GM21528 (cell line): ENCODE measurements around the gene LRRC26.

Experiments used
- ATAC-seq: cut with Tn5 transposase; IDR thresholded peaks from one replicate; pipeline ENCODE4 v1.9.1; 2021; ENCODE audit warnings: mild to moderate bottlenecking, moderate library complexity; ENCODE audit not compliant: unreplicated experiment, low FRiP score

Gene LRRC26

DNA sequence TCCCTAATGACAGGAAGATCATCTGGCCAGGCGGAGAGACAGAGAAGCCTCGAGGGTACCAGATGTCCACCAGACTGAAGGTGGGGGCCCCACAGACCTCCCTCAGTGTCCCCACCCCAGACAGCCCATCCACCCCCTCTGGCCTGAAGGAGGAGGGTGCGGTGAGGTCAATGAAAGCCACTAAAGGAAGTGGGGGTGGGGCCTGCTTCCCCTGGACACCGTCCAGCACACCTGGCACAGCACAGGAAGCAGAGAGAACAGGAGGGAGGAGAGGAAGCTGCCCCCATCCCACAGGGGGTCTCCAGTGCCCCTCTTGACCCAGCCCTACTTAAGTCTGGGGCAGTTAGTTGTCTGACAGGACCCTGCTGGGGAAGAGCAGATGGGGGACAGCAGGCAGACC is 11.2 kb downstream of the LRRC26 start:
- ATAC-seq: no peak

DNA sequence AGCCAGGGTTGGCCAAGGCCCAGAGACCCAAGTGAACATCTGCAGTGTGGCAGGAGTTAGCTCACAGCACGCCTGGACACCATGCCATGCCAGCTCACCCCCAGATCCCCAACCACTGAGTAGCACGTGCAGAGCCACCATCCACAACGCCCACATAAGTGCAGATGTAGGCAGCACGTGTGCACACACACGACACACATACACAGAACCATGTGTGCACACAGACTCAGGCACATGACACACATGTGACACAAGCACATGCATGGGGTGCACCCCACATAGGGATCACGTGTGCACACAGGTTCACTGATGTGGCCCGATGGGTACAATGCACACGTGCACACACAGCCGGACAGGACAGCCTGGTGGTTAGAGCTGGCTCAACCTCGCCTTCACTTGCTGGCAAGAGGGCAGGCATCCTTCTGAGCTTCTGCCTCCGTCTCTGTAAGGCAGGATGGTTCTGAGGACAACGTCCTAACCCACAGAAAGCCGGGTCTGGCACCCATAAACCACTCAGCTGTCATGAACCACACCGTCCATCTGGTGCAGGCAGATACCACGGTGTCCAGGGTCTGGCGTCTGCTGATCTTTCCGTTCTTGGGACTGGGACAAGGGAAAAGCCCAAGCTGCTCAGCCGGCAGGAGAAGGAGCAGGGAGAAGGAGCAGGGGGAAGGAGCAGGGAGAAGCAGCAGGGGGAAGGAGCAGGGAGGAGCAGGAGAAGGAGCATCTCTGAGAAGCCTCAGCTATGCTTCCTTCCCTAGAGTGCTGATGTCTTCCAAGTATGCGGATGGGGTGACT is 12.0 kb downstream of the LRRC26 start:
- ATAC-seq: no peak

DNA sequence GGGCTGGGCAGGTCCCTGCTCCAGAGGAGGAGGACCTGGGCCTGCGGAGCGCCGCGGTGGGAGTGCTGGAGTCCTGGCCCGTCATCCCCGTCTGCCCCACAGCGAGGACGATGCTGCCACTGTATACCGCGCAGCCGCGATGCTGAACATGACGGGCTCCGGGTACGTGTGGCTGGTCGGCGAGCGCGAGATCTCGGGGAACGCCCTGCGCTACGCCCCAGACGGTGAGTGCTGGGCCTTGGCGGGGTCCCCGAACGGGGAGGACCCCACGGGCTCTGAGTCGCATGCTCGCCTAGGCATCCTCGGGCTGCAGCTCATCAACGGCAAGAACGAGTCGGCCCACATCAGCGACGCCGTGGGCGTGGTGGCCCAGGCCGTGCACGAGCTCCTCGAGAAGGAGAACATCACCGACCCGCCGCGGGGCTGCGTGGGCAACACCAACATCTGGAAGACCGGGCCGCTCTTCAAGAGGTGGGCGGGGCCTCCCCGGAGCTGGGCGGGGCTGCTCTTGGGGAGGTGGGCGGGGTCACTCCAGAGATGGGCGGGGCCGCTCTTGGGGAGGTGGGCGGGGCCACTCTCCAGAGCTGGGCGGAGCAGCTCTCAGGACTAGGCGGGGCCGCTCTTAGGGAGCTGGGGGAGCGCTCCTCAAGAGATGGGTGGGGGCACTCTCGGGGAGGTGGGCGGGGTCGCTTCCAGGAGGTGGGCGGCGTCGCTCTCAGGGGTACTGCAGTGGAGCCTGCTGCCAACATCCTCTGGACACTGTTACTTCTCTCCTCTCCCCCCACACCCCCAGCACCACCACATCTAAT is 13.1 kb downstream of the LRRC26 start:
- no peak for ATAC-seq

DNA sequence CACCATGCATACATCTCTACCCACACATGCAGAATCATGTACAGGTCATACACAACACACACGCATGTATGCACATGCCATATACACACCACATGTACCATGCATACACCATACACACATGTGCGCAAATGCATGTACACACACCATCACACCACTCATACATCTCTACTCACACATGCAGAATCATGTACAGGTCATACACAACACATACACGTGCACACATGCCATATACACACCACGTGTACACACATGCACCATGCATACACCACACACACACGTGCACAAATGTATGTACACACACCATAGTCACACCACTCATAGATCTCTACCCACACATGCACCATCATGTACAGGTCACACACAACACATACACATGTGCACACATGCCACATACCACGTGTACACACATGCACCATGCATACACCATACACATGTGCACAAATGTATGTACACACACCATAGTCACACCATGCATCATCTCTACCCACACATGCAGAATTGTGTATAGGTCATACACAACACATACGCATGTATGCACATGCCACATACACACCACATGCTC is 16.9 kb downstream of the LRRC26 start:
- ATAC-seq: no peak

DNA sequence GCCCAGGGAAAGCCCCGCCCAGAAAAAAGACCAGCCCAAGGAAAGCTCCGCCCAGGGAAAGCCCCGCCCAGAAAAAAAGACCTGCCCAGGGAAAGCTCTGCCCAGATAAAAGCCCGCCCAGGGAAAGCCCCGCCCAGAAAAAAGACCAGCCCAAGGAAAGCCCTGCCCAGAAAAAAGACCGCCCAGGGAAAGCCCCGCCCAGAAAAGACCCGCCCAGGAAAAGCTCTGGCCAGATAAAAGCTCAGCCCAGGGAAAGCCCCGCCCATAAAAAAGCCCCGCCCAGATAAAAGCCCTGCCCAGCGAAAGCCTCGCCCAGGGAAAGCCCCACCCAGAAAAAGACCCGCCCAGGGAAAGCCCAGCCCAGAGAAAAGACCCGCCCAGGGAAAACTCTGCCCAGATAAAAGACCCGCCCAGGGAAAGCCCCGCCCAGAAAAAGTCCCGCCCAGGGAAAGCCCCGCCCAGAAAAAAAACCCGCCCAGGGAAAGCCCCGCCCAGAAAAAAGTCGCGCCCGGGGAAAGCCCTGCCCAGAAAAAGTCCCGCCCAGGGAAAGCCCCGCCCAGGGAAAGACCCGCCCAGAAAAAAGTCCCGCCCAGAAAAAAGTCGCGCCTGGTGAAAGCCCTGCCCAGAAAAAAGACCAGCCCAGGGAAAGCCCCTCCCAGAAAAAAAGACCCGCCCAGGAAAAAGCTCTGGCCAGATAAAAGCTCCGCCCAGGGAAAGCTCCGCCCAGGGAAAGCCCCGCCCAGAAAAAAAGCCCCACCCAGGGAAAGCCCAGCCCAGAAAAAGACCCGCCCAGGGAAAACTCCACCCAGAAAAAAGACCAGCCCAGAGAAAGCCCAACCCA is 19.0 kb downstream of the LRRC26 start:
- peak; percentile 40 for ATAC-seq

DNA sequence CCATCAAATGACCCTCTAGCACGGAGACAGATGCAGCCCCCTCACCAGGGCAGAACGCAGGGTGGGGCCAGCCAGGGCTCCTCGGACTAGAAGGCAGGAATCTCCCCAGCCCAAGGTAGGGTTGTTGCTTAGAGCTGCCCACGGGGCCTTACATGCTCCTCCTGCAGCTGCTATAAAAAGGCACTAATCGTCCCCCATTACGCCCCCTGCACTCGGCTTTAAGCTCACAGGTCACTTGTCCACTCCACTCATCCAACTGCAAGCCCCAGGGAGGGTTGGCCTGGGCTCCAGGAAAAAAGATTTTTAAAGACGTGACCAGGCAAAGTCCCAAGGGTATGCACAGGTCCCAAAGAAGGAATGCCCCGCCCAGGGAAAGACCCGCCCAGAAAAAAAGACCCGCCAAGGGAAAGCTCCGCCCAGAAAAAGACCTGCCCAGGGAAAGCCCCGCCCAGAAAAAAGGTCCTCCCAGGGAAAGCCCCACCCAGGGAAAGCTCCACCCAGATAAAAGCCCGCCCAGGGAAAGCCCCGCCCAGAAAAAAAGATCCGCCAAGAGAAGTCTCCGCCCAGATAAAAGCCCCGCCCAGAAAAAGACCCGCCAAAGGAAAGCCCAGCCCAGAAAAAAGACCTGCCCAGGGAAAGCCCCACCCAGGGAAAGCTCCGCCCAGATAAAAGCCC is 19.8 kb downstream of the LRRC26 start:
- ATAC-seq: no peak

DNA sequence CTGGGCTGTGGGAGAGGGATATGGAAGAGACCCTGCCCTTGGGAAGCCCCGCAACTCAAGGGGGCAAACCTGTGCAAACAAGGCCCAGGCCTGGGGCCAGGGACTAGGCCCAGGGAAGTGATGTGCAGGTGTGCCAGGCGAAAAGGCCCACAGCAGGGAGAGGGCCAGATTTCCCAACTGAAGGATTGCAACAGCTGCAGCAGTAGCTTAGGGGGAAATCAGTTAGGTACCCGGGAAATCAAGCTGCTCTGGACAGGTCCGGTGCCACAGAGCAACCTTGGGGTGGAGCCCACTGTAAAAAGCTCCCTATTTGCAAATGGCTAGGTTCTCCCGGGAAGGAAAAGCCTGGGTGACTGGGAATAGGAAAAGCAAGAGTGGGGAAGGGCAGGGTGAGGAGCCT is 20.5 kb downstream of the LRRC26 start:
- ATAC-seq: no peak

DNA sequence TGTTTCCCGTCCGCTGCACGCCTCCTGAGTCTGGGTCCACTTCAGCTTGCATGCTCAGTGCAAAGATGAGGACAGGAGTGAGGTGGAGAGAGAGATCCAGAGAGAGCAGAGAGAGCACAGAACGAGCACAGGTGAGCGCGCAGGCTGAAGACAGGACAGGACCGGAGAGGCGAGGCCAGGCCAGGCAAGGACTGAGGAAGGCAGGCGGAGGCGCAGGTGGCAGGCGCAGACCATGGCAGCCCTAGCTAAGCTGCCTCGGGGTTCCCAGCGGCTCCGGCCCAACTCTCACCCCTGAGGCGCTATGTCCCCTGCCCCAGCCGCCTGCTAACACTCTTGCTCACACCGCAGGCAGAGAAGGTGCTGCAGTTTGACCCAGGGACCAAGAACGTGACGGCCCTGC is 21.2 kb downstream of the LRRC26 start:
- no peak for ATAC-seq

DNA sequence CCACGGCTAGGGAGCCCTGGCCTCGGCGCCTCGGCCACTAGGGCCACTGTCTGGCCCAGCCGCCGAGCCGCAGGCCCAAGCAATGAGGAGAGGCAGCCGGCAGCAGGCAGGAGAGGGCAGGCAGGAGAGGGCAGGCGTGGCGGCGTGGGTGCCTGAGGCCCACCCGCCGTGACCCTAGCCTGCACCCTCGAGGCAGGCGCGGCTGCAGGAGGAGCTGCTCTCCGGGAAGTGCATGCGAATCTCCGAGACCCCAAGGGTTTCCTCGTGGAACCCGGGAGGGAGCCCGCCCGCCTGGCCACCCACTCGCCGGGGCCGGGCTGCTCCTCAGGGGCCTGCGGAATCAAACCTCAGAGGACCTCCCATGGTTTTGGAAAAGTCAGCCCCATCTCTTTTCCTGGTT is 21.6 kb downstream of the LRRC26 start:
- no peak for ATAC-seq

DNA sequence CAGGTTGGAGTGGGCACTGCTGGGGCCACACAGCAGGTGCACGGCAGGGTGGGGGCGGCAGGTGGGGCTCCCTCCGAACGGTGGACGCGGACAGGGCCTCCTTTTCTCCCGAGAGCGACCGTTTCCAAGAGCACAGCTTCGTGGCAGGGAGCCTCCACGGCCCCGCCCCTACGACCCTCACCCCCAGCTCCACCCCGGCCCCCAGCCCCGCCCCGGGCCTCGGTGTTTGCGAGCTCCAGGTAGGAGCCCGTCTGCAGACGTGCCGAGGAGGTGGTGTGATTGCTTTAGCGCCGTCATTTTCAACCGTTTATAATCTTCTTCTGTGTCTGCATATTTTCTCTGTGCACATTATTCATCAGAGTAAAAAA is 22.1 kb downstream of the LRRC26 start:
- no peak for ATAC-seq

DNA sequence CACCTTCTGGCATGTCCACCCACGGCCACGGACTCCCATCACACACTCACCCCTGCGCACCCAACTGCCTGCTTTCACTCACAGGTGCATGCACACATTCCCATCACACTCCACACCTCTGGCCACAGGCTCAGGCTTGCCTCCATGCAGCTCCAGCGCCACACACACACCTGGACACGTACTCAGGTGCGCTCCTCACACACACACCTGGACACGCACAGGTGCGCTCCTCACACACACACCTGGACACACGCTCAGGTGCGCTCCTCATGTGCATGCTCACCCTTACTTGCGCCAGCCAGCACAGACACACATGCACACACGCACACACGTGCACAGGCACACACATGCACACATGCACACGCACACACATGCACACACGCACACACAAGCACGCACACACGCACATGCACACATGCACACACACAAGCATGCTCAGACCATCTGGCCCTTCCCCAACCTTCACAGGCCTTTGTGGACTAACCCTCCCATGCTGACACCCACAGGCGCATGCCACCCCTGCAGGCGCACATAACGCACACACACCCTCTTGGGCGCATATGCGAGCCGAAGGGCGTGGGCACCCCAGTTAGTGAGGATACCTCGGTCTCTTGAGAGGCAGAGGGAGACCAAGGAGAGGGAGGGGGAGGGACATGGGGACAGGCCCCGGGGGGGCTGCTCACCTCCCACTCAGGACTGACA is 22.6 kb downstream of the LRRC26 start:
- ATAC-seq: no peak

DNA sequence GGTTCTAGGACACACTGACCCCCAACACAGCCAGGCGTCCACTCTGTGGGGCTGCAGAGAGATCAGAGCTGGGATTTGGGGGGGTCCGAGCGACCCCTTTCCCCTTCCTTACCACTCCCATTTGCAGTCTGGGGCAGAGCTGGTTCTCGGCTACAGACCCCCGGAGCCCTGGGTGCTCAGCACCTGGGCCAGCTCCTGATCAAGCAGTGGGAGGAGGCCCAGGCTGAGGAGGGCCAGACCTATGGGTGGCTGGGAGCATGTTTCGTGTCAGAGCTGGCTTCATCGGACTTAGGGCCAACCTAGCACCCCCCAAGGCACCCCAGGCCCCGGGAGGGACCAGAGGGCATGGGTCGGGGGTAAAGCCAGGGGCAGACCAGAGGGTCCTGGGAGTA is 23.3 kb downstream of the LRRC26 start:
- no peak for ATAC-seq

DNA sequence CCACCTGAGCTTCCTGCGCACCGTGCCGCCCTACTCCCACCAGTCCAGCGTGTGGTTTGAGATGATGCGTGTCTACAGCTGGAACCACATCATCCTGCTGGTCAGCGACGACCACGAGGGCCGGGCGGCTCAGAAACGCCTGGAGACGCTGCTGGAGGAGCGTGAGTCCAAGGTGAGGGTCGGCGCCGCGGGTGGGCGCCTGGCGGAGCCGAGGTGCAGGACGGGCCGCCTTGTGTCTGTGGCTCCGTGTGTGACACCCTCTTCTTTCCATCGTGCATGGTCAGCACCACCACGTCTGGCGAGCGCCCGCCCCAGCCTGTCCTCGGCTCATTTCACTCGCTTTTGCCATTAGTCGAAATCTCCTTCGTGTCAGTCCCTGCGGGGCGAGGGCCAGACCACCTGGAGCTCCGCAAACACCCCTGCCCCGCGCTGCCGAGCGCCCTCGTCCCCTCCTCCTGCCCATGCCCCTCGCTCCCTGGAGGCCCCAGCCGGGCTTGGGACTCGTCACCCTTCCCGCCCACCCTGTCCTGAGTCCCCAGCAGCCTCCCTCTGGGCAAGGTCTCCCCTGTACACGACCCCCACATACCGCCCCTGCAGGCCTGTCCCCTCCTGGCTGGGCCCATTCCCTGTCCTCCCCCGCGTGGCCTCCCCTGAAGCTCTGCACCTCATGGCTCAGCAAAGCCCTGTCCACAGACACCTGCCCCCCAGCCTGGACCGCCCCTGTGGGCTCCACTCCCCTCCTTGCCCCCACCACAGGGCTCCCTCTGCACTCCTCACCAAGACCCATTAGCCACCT is 23.9 kb downstream of the LRRC26 start:
- no peak for ATAC-seq

DNA sequence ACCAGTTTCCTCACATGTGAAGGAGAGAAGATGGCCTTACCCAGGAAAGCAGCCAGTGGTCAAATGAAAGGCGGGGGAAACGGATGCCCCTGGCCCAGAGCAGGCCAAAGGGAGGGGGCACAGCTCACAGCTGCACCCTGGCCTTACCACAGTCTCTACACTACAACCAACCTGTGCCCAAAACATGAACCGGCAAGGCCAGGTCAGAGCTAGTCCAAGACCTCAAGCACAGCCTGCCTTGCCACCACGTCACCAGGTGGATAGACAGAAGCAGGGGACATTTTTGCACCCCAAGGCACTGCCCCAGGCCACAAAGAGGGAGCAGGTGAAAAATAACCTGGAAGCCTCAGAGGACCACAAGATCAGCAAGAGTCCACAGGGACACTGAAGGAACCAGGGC is 26.4 kb downstream of the LRRC26 start:
- no peak for ATAC-seq

DNA sequence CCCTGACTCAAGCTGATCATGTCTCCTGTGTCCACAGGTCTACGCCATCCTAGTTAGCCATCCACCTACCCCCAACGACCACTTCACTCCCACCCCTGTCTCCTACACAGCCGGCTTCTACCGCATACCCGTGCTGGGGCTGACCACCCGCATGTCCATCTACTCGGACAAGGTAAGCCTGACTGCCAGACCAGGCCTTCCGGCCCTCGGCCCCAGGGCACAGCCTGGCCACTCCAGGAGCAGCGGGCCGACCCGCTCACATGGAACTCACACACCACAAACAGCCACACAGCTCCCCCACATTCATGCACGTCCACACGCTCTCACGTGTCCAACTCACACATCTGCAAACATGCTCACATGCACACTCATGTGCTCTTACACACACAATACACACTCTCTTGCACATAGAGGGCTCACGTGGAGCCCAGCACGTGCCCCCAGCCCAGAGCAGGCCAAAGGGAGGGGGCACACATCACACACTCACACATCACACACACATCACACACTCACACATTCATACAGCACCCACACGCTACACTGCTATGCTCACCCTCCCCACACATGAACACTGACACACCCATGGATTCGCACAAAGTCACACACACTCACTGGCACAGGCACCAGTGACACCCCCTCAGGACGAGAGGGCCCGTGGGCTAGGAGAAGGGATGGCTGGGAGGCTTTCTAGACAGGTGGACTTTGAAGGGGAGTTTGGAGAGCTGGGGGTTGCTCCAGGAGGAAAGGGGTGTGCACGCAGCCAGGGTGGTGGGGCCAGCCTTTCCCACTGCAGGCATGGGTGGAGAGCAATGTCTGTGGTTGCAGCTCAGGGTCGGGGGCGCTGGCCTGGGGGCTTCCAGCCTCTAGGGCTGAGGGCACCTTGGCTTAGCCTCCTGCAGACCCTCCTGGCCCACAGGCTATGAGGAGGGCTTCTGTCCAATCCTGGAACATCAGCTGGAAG is 27.6 kb downstream of the LRRC26 start:
- no peak for ATAC-seq

DNA sequence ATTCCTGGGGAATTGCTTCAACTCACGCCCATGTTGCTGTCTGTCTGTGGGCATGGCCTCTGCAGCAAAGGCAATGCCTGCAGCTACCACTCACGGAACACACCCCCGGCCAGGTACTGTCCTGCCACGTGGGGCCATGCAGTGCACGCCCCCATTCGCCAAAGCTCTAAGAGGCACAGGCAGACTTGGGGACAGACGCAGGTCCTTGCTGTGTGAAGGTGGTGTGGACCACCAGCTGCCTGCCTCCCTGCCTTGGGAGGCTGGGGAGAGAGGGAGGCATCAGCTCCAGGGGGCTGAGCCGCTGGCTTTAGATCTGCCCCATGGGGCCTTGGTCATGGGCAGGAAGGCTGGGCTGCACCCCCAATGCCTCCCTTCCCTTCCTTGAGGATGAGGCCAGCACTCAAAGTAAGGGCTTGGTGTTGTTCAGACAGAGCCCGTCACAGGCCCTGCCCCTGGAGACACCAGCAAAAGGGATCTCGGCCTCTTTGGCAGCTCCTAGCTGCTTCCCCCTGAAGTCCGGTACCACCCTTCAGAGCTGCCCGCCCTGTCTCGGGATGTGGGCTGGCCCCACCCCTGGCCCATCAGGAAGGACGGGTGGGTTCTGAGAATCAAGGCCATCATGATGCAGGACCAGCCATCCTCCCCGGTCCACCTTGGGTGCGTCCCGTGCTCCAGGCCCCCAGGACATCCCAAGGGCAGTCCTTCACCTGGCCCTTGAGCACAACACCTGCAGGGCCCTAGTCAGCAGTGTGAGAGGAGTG is 28.6 kb downstream of the LRRC26 start:
- no peak for ATAC-seq
